ENCODE measurements around the gene EEF1G.

EEF1G gene

GRCh38 chr11:62577046-62577714, 3.5 kb upstream of the EEF1G start:
- no peak overlapping the region for H3K27ac ChIP-seq (ENCODE audit: low read depth, low read length)
- H3K9me2 ChIP-seq (replicated peaks; ENCODE audit: insufficient read depth, low read length) = no peaks in the 10 kb centered on the region
- H3K9ac ChIP-seq (ENCODE audit: low read length) = no peak overlapping the region
- H2AFZ ChIP-seq (ENCODE audit: low read depth, low read length, severe bottlenecking) = no peak overlapping the region
- peaks cover 31% of the 10 kb centered on the region for H3K79me2 ChIP-seq (ENCODE audit: insufficient read depth, low read length)
- H4K20me1 ChIP-seq (ENCODE audit: low read depth, low read length) = no peaks in the 10 kb centered on the region
- no peaks in the 10 kb centered on the region for H3K9me3 ChIP-seq (ENCODE audit: insufficient read depth, low read length)
- no peak overlapping the region for H3K4me2 ChIP-seq (ENCODE audit: low read depth, low read length, poor library complexity, severe bottlenecking)
- H3F3A ChIP-seq (ENCODE audit: insufficient read depth) = peaks cover 4% of the 10 kb centered on the region; the same call in 1 of the 2 replicates
- no peak overlapping the region for H3K4me3 ChIP-seq (ENCODE audit: insufficient read depth, low read length, poor library complexity, severe bottlenecking)
- TF ChIP-seq EZH2phosphoT487 (conservative IDR thresholded peaks at IDR 0.05; ENCODE audit: low read length) (no peak), CTCF (IDR thresholded peaks at IDR 0.05; ENCODE audit: insufficient read depth, low read length, poor library complexity, severe bottlenecking) (no peak)
- H3K36me3 ChIP-seq (ENCODE audit: low read length) = peaks cover 7% of the 10 kb centered on the region
- H3K27me3 ChIP-seq (ENCODE audit: low read length) = no peaks in the 10 kb centered on the region

- Histone ChIP-seq H2AFZ (ENCODE audit: low read depth, low read length, severe bottlenecking) (no peak overlapping the region), H3K9ac (ENCODE audit: low read length) (peak overlapping the region; percentile 91; the same call in 1 of the 2 replicates), H3K27me3 (ENCODE audit: low read length) (no peaks in the 10 kb centered on the region), H3K4me2 (ENCODE audit: low read depth, low read length, poor library complexity, severe bottlenecking) (peak overlapping the region; percentile 82), H3K79me2 (ENCODE audit: insufficient read depth, low read length) (peaks cover 44% of the 10 kb centered on the region), H4K20me1 (ENCODE audit: low read depth, low read length) (no peaks in the 10 kb centered on the region), H3K9me3 (ENCODE audit: insufficient read depth, low read length) (no peaks in the 10 kb centered on the region), H3F3A (ENCODE audit: insufficient read depth) (peaks cover 4% of the 10 kb centered on the region; the same call in 1 of the 2 replicates), H3K36me3 (ENCODE audit: low read length) (peaks cover 18% of the 10 kb centered on the region), H3K4me3 (ENCODE audit: insufficient read depth, low read length, poor library complexity, severe bottlenecking) (no peak overlapping the region), H3K9me2 (replicated peaks; ENCODE audit: insufficient read depth, low read length) (no peaks in the 10 kb centered on the region), H3K27ac (ENCODE audit: low read depth, low read length) (no peak overlapping the region)
- TF ChIP-seq EZH2phosphoT487 (conservative IDR thresholded peaks at IDR 0.05; ENCODE audit: low read length) (no peak), CTCF (IDR thresholded peaks at IDR 0.05; ENCODE audit: insufficient read depth, low read length, poor library complexity, severe bottlenecking) (no peak)
Observed at GRCh38 chr11:62575837-62576236, 2.1 kb upstream of the EEF1G start.

- Histone ChIP-seq H3K79me2 (ENCODE audit: insufficient read depth, low read length) (peaks cover 45% of the 10 kb centered on the region), H3K27ac (ENCODE audit: low read depth, low read length) (peak overlapping the region; percentile 48; the same call in 1 of the 2 replicates), H4K20me1 (ENCODE audit: low read depth, low read length) (no peaks in the 10 kb centered on the region), H3K9me2 (replicated peaks; ENCODE audit: insufficient read depth, low read length) (no peaks in the 10 kb centered on the region), H3F3A (ENCODE audit: insufficient read depth) (peaks cover 4% of the 10 kb centered on the region; the same call in 1 of the 2 replicates), H3K9me3 (ENCODE audit: insufficient read depth, low read length) (no peaks in the 10 kb centered on the region), H3K9ac (ENCODE audit: low read length) (peak overlapping the region; percentile 91), H3K36me3 (ENCODE audit: low read length) (peaks cover 19% of the 10 kb centered on the region), H2AFZ (ENCODE audit: low read depth, low read length, severe bottlenecking) (no peak overlapping the region), H3K27me3 (ENCODE audit: low read length) (no peaks in the 10 kb centered on the region), H3K4me3 (ENCODE audit: insufficient read depth, low read length, poor library complexity, severe bottlenecking) (peak overlapping the region; percentile 65), H3K4me2 (ENCODE audit: low read depth, low read length, poor library complexity, severe bottlenecking) (peak overlapping the region; percentile 82)
- TF ChIP-seq EZH2phosphoT487 (conservative IDR thresholded peaks at IDR 0.05; ENCODE audit: low read length) = no peak
- no peak for TF ChIP-seq CTCF (IDR thresholded peaks at IDR 0.05; ENCODE audit: insufficient read depth, low read length, poor library complexity, severe bottlenecking)
Observed at GRCh38 chr11:62575156-62575555, 1.5 kb upstream of the EEF1G start.

All from SU-DHL-6 (cell line).